Left colon (tissue), 2 donors: ENCODE results near the gene ADGRD1. TPM values are rescaled to one million over a fixed set of nuclear protein-coding genes. Genes with fewer than 3 reads are reported as not detected.
"Not testable (repeated sequence)": the region's sequence is repeated elsewhere in the genome, so short reads cannot be mapped to it uniquely, and the experiment has no call there.

Experiments used
- ATAC-seq: fragments of 200-7000 bp; cut with Tn5 transposase; one replicate; pipeline ENCODE4 v1.9.1; 2020; ENCODE audit warnings: mild to moderate bottlenecking, moderate library complexity
- DNase-seq, 2 donors: peaks; one replicate each; pipeline ENCODE4 v3.0.0-alpha.2; 2020
- intact Hi-C, 2 donors: fragments of 100-400 bp; cut with DNase I in 1 of 2; cut with micrococcal nuclease in 1 of 2; formaldehyde crosslinking; loops; one replicate each; pipeline versions ENCODE4 v1.11.2 to v1.14.0; 2022; cut with DNase I, micrococcal nuclease
- total RNA-seq, 2 donors: library from RNA; stranded (reverse); fragmentation: NEBNext Ultra II Directional; extraction: Animal tissue kit (Norgen Biotek cat#: 25700); gene quantifications; one replicate each; pipeline ENCODE4 v1.2.1, GENCODE V29; 2021
- donor health status: DM: no; HTN: no; CAD: no.
- donor health status: DM: yes; HTN: yes; CAD: no.

ADGRD1 gene
- total RNA-seq, 2 donors from 2014 or later: 4.0 to 5.8 TPM

DNA sequence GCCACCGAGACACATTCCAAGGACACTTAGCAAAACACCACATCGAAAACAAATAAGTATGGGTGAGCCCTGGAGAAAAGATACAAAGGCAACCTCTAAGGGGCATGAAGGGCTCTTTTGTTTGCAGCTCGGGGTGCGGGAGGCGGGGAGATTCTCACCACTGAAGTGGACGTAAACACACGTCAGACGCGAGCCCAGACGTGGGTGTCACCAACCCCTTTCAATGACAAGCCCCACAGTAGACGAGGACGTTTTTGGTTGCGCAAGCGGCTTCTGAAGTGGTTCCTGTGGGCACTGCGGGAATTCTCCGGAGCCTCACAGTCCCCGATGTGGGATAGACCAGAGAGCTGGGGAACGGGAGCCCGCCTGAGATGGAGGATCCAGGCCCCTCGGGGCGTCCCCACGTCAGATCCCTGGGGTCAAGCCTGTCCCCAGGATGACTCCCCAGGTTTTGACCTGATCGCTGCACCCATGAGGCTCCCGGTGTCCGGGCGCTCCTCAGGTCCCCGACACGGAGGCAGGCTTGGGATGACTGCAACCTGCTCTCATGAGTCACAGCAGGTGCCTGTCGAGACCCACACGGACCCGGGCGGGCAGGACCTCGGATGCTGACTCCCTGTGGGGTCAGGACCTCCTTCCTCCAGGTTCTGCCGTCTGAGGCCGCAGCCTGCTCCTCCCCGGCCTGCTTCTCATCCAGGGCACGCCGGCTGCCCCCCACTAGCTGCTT, 20.3 kb upstream of the ADGRD1 start:
- DNase-seq (no peak), ATAC-seq (no peak)
- intact Hi-C loops: no loop called here

DNA sequence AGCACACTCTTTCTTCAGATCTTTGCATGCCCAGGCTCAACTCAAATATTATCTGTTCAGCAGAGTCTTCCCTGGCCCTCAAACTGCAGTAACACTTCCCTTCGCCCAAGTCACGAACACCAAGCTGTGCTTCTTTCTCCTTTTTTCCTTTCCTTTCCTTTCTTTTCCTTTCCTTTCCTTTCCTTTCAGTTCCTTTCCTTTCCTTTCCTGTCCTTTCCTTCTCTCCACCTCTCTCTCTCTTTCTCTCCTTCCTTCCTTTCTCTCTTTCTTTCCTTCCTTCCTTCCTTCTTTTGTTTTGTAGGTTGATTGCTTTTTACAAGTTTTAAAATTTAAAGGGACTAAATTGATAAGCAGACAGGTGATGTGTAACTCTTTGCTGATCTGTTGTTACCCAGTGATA, 19.0 kb upstream of the ADGRD1 start:
- intact Hi-C loops: no loop called here
- ATAC-seq: no peak
- DNase-seq: no peak

DNA sequence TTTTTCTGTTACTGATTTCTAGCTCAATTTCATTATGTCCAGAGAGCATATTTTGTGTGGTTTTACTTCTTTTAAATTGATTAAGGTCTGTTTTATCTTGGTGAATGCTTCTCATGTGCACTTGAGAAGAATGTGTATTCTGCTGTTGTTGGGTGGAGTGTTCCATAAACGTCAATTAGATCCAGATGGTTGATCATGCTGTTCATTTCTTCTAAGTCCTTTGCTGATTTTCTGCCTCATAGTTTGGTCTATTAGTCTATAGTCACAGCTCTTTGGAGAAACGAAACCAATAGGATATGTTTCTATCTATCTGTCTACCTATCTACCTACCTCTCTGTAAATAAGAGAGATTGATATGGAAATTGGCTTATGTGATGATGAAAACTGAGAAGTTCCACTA, 17.1 kb upstream of the ADGRD1 start:
- ATAC-seq (no peak), DNase-seq (no peak)
- intact Hi-C loops: no loop called here

DNA sequence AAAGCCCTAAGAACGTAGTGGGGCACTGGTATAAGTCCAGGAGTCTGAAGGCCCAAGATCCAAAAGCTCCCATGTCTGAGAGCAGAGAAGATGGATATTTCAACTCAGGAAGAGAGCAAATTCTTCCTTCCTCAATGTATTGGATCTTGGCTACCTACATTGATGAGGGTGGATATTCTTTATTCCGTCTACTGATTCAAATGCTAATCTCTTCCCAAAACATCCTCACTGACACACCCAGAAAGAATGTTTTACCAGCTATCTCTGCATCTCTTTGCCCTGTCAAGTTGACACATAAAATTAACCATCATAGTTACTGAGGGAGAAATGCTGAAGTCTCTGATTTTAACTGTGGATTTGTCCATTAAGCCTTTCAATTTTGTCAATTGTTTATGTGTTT, 16.6 kb upstream of the ADGRD1 start:
- intact Hi-C loops: no loop called here
- DNase-seq: no peak
- no peak for ATAC-seq

DNA sequence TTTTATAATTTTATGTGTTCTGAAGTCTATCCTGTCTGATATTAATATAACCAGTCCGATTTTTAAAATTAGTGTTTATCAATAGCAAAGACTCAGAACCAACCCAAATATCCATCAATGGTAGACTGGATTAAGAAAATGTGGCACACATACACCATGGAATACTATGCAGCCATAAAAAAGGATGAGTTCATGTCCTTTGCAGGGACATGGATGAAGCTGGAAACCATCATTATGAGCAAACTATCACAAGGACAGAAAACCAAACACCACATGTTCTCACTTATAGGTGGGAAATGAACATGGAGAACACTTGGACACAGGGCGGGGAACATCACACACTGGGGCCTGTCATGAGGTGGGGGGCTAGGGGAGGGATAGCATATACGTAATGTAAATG, 16.2 kb upstream of the ADGRD1 start:
- DNase-seq, ATAC-seq, intact Hi-C loops: not testable (repeated sequence)

DNA sequence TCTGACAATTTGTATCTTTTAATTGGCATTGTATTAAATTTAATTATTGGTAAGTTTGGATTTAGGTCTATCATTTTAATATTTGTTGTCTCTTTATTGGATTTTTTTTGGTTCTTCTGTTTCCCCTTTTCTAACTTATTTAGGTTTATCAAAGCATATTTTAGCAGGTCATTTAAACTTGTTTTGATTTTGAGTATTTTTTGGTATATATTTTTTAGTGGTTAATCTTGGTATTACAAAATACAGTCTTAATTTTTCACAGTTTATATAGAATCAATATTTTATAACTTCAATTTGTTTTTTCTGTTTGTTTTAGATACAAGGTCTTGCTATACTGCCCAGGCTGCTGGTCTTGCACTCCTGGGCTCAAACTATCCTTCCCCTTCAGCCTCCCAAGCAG, 15.5 kb upstream of the ADGRD1 start:
- ATAC-seq: no peak
- intact Hi-C loops: no loop called here

DNA sequence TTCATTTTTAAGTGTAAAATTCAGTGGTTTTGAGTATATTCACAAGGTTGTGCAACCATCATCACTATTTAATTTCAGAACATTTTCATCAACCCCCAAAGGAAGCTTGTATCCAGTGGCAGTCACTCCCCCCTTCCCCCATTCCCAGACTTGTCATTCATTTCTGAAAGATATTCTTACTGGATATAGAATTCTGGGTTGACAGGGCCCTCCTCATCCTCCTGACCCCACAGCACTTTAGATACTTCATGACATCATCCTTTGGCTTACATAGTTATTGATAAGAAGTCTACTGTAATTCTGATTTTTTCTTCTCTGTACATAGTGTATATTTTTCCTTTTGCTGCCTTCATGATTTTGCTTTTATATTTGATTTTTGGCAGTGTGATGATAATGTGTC, 8.8 kb upstream of the ADGRD1 start:
- intact Hi-C loops: no loop called here
- ATAC-seq: no peak
- no peak for DNase-seq

More for the DNA sequence above, 15.5 kb upstream of the ADGRD1 start:
- no peak for DNase-seq

DNA sequence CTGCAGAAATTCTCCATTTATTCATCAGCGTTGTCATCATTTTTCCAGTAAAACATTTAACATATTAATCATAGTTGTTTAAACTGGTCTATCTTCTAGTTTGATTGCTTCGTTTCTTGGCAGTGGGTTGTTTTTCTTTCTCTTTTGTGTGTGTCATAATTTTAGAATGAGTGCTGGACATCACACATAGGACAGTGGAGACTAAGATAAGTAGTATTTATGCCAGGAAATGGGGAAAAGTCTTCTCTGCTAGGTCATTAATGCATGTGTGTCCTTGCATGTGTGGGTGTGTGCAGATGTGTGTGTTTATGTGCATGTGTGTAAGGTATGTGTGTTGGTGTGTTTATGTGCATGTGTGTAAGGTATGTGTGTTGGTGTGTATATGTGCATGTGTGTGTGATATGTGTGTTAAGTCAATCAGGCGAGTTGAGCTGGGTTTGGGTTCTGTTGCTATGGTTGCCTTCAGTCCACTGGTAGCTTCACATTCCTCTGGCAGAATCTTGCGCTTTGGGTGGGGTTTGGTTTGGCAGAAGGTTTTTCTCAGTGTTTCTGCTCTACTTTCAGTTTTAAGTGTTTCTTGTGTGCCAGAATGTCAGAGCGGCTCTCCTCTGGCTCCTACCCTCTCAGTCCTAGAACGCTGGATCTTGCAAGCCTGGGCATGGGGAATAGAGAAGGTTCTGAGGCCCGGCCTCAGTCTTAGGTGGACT, 7.8 kb upstream of the ADGRD1 start:
- intact Hi-C loops: no loop called here
- no peak for DNase-seq
- no peak for ATAC-seq

DNA sequence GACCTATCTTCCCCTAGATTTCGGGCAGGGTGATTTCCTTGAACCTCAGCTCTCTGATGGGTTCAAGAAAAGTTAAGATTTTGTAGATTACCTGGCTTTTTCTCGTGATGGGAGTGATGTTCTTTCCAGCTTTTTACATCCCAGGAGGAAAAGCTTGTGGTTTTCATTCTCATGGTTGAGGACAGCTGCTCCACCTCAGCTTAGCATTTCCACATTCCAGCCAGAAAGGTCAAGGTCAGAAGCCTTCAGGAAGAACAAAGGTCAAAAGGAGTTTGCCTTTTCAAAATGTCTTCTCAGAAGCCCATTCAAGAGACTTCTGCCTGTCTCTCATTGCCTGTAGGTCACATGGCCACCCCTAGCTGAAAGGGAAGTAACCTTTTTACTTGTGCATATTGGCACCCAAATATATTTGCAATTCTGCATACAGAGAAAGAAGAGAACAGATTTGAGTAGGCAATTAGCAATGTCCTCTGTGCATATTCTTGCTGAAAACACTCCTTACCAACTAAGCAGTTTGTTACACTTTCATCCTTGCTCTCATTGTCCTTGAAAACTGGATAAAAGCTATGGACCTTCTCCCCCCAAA, 6.6 kb upstream of the ADGRD1 start:
- ATAC-seq: no peak
- DNase-seq: no peak
- intact Hi-C loops: no loop called here

DNA sequence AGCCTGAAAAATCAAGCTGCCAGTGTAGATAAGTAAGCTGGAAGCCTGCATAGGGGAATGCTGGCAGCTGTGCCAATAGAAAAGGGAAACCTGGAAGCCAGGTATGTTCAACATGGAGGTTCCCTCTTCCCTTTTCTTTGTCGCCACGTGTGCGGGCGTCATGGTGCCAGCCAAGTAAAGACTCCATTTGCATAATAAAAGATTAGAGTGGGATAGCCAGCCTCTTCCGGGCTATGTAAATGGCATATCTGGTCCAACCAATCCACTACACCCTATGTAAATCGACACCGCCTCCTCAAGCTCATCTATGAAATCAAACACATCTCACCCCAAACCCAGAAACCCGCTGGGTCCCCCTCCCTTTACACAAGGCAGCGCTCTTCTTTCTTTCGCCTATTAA, 5.6 kb upstream of the ADGRD1 start:
- DNase-seq: no peak
- intact Hi-C loops: no loop called here
- no peak for ATAC-seq

DNA sequence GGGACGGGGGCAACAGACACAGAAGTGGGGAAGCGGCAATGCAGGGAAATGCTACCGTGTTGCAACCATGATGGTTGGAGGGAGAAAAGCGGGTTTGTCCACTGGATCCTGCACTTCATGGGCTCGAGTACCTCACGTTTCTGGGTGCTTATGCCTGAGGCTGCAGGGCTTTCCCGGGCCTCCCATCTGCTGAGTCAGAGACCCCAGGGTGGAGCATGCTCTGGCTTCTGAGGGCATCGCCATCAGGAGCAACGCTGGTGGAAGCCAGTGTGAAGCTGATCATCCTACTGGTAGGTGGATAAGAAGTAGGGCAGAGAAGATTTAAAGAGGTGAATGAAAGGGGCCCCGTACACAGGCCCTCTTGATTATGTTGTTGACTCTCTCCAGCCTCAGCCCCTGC, 5.0 kb upstream of the ADGRD1 start:
- intact Hi-C loops: no loop called here
- no peak for DNase-seq
- ATAC-seq: no peak

DNA sequence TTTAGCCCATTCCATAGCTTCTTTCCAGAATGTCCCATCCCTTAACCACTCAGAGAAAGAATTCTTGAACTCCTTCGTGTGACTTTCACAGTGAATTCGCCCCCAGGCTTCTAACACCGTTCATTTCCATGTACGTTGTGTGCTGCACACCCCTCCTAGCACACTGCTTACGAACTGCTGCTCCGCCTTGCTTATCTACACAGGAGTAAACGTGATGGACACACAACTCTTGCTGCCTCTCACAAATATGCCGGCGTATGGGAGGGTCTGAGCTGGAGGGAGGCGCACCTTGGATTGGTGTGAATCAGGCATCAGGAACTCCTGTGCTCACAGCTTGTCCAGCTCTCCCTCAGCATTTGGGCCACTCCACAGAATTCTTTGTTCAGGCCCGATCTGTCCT, 3.9 kb upstream of the ADGRD1 start:
- ATAC-seq (no peak), DNase-seq (no peak)
- intact Hi-C loops: no loop called here

DNA sequence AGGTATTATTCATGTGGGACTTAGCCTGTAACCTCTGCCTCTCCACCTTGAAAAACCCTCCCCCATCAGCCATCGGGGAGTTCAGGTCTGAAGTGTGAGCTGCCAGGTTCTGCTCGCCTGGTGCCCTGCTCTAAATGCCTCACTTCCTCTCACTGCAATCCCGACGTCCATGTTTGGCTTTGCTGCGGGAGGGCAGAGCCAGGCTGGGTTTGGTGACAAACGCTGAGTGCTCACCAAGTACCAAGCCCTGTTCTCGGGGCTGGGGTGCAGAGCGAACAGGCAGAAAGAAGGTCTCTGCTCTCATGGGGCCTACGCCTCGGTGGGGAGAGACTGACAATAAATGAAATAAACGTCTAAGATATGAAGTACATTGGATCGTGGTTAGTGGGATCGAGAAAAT, 2.1 kb upstream of the ADGRD1 start:
- ATAC-seq: no peak
- intact Hi-C loops: no loop called here

DNA sequence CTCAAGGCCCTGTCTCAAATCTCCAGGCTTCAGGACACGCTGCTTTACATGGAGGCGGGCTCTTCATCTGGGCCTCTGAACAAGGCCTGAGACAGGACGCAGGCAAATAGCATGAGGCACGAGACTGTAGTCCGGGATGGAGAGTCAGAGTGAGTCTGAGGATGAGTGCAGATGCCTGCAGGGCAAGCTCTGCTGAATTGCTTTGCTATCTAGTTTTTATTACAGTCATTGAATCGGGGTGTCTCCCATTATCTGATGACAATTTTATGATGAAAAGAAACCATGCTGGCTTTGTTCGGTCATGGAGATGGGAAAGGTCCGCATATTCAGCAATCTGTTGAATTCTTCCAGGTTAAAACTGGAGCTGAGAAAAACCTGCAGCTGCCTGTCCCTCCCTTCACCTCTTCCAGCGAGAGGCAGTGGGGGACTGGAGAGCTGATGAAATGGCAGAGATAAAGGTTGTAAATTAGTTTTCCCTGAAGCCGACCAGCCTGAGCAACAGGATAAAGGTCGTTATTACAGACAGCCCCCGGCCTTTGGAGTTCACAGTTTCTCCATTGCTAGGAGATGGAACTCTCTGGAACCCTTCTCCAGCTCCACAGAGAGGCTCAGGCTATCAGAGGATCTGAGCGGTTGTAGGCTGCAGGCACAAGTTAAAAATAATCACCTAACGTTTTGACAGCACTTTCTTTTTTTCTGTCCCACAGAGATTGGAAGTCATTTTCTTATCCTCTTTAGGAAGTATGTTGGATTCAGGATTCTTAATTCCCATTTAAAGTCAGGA, 1.3 kb upstream of the ADGRD1 start:
- intact Hi-C loops: no loop called here
- DNase-seq: no peak
- ATAC-seq: no peak

More for the DNA sequence above, 2.1 kb upstream of the ADGRD1 start:
- DNase-seq: no peak

DNA sequence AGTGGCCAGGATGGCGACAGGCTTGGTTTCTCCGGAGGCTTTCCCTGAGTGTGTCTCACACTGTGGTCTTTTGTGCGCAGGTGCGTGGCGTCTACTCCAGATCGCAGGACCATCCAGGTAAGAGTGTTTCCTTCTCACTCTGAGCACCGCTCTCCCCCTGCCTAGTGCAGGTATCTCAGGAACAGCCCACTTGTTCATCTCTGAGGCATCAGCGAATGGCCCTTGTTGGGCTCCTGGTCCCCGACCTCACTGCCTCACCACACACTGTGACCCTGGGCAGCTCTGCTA, 781 bp downstream of the ADGRD1 start:
- intact Hi-C loops: no loop called here
- ATAC-seq: no peak
- no peak for DNase-seq

DNA sequence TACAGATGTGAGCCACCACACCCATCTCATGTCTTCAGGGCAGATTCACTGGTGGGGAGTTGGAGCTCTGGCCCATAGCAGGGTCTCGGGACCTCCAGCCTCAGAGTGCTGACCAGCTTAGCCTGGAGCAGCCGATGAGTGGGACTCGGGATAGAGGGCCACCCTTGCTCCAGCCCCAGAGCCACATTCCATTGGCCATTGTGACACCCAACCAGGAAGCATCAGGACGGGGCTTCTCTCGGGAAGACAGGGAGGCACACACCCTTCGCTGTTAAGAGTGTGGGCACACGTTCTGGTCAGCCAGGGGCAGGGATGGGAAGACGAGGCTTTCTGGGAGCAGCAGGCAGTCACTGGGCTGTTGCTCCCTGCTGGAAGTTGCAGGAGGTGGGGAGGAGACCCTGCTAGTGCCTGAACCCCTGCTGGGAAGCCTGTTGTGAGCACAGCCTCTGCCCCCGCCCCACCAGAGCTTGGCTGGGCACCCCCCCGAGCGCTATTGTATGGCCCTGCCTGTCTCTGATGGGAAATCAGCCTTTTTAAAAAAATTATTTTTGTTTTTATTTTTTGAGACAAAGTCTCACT, 1.6 kb downstream of the ADGRD1 start:
- ATAC-seq: no peak
- no peak for DNase-seq
- intact Hi-C loops: no loop called here

DNA sequence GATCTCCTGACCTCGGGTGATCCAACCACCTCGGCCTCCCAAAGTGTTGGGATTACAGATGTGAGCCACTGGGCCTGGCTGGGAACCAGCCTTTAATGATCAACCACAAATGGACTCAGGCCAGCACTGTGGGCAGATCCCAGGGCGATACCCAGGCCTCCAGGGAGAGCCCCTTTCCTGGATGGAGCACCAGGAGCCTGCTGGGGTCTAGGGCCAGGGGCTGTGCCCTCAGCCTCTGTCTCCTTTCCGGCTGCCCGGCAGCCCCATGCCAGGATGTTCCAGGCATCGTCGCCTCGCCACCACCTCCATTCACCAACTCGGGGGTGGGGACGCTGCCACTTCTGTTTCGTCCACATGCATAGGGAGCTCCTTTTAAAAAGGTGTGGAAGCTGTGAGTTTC, 2.3 kb downstream of the ADGRD1 start:
- DNase-seq (no peak), ATAC-seq (no peak)
- intact Hi-C loops: no loop called here

DNA sequence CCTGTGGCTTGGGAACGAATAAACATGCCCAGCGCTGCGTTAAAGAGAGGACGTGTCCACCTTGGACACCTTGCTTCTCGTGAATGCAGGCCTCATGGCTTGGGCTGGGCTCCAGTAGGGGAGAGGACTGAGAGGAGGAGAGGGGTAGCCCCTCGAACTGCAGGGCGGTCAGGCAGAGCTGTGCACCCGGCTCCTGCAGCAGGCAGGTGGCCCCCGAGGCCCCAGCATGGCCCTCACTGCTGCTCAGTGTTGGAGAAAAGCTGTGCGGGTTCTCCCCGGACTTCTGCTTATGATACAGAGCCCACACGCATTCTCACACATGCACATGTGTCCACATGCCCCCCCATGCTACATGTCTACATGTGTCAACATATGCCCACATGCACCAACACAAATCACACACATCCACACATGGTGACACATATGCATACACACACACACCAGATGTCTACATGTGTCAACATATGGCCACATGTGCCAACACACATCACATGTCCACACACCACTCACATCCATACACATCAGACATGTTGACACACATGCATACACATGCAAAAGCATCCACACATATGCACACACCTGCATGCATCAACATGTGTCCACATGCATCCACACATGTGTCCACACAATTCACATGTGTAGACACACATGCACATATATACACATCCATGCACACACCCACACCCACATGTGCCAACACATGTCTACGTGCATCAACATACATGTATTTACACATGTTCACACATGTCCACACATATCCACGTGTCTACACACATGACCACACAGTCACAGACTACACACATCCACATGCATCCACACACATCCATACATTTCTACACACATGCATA, 3.0 kb downstream of the ADGRD1 start:
- no peak for ATAC-seq
- intact Hi-C loops: no loop called here
- no peak for DNase-seq

DNA sequence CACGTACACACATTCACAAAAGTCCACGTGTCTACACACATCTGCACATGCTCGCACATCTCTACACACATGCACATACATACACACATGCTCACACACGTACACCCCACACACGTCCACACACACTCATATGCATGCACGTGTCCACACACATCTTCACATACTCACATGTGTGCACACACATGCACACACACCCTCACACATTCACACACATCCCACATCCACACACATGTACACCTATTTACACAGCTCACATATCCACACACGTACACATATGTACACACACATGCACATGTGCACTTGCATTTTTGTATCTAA, 3.6 kb downstream of the ADGRD1 start:
- DNase-seq (no peak), ATAC-seq (no peak)

More for the DNA sequence above, 3.6 kb downstream of the ADGRD1 start:
- intact Hi-C loops: no loop called here
